NB4 (cell line): Measurements from ENCODE around the gene STON1.

Experiments used
- MYC ChIP-seq: IDR thresholded peaks from 2 replicates; pipeline ENCODE4 v1.6.1; 2011; ENCODE audit warnings: low read depth, low read length
- POLR2A ChIP-seq: IDR thresholded peaks from 2 replicates; pipeline ENCODE4 v1.6.1; 2011; ENCODE audit warnings: mild to moderate bottlenecking; ENCODE audit not compliant: insufficient read length; ENCODE audit errors: extremely low read depth
- TF ChIP-seq, protein P1 (sequence below): IDR thresholded peaks from one replicate; pipeline ENCODE4 v1.5.1; 2012; ENCODE audit warnings: low read depth, low read length
- TF ChIP-seq, protein P2 (sequence below): IDR thresholded peaks from 2 replicates; pipeline ENCODE4 v1.6.1; 2011; ENCODE audit warnings: low read depth, low read length

DNA sequence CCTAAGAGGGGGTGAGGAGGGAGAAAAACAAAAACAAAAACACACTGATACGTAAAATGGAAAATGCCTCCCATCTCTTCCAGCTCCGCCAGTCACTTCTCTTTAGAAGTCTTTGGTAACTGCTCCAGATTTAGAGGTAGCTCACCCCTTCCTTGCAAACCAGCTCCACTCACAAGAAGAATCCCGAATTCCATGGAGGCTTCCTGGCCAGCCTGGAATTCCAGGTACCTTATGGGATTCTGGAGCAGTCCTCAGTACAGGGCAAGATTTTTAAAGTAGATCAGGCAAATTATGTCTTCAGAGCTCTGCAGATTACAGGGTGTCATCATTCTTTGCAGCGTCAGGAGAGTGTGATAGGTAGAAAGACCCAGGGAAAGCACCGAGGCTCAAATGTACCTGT, 4.8 kb downstream of the STON1 start:
- no peak for TF ChIP-seq POLR2A
- TF ChIP-seq, protein P1, sequence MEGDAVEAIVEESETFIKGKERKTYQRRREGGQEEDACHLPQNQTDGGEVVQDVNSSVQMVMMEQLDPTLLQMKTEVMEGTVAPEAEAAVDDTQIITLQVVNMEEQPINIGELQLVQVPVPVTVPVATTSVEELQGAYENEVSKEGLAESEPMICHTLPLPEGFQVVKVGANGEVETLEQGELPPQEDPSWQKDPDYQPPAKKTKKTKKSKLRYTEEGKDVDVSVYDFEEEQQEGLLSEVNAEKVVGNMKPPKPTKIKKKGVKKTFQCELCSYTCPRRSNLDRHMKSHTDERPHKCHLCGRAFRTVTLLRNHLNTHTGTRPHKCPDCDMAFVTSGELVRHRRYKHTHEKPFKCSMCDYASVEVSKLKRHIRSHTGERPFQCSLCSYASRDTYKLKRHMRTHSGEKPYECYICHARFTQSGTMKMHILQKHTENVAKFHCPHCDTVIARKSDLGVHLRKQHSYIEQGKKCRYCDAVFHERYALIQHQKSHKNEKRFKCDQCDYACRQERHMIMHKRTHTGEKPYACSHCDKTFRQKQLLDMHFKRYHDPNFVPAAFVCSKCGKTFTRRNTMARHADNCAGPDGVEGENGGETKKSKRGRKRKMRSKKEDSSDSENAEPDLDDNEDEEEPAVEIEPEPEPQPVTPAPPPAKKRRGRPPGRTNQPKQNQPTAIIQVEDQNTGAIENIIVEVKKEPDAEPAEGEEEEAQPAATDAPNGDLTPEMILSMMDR, result no peak
- TF ChIP-seq MYC, result no peak
- TF ChIP-seq, protein P2, sequence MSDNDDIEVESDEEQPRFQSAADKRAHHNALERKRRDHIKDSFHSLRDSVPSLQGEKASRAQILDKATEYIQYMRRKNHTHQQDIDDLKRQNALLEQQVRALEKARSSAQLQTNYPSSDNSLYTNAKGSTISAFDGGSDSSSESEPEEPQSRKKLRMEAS, result no peak
